ENCODE data around the gene TPX2.

The TPX2 gene

GRCh38 chr20:31759836-31760518 lies 20.9 kb downstream of the TPX2 start:
- no peak for DNase-seq (ENCODE audit: low read depth in 2 of 2)

GRCh38 chr20:31760519-31761240 lies 21.6 kb downstream of the TPX2 start:
- DNase-seq (ENCODE audit: low read depth in 2 of 2) = no peak

DNA sequence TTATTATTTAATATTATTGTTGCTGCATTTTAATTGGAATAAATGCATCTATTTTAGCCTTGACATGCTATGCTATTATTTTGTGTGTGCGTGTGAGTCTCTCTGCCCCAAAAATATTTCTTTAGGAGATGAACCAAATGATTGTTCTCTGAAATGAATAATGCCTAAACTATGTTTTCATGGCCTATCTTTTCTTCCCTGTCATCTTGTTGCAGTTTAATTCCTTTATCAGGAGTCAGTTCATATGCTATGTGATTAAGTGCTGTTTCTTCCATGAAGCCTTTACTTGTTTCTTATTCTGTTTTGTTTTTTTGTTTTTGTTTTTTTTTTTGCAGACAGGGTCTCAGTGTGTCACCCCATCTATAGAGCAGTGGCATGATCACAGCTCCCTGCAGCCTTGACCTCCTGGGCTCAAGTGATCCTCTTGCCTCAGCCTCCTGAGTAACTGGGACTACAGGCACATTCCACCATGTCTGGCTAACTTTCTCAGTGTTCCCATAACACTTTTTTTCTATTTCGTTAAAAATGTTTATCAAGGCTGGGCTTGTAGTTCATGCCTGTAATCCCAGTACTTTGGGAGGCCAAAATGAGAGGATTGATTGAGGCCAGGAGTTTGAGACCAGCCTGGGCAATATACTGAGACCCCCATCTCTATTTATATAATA lies 25.7 kb downstream of the TPX2 start:
- no peak for DNase-seq (ENCODE audit: low read depth in 2 of 2)

GRCh38 chr20:31767805-31768204 lies 28.7 kb downstream of the TPX2 start:
- DNase-seq (ENCODE audit: low read depth in 2 of 2) = no peak

GRCh38 chr20:31769681-31770080 lies 30.6 kb downstream of the TPX2 start:
- no peak for DNase-seq (ENCODE audit: low read depth in 2 of 2)

GRCh38 chr20:31770243-31770642 lies 31.2 kb downstream of the TPX2 start:
- DNase-seq (ENCODE audit: low read depth in 2 of 2) = no peak

DNA sequence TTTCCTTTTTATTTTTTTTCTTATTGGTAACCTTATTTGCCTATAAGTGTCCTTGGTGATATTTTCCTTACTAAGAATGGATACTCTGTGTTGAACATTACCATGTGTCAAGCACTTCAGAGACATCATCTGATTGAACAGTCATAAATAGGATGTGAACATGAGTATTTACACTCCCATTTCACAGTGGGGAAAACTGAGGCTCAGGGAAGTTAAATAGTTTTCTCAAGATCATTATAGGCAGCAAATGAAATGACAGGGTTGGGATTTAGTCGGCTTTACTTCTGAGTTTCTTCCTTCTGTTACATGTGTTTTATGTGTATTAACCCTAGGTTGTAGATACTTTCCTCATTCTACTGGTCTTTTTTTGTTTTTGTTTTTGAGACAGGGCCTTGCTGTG lies 35.3 kb downstream of the TPX2 start:
- no peak for DNase-seq (ENCODE audit: low read depth in 2 of 2)

GRCh38 chr20:31780839-31781238 lies 41.7 kb downstream of the TPX2 start:
- DNase-seq (ENCODE audit: low read depth in 2 of 2) = no peak

GRCh38 chr20:31781945-31782344 lies 42.9 kb downstream of the TPX2 start:
- DNase-seq (ENCODE audit: low read depth in 2 of 2) = no peak

DNA sequence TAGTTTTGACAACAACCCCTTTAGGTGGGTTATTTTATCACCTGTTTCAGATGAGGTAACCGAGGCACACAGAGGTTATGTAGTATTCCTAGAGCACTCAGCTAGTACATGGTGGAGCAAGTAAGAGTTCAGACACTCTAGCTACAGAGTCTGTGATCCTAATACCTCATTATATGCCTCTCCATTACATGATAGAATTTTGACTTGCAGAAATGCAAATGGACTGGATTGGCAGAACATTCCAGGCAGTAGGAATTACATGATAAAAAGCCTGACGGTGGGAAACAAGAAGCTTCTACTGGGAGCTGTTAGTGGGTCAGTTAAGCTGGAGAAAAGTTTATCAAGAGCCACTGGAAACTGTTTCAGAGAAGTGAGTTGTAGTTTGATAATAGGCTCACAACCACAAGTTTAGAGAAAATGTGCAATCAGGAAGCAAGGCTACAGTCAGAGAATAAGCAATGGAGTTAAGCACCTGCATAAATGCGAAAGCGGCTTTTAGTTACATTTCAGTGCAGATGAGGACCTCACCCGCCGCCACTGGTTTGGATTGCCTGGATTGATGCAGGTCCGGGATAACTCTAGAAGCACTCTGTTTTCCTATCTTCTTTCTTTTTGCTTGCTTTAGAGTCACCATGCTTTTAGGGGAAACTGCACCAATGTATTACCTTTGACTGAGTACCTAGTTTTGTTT lies 45.4 kb downstream of the TPX2 start:
- no peak for DNase-seq (ENCODE audit: low read depth in 2 of 2)

DNA sequence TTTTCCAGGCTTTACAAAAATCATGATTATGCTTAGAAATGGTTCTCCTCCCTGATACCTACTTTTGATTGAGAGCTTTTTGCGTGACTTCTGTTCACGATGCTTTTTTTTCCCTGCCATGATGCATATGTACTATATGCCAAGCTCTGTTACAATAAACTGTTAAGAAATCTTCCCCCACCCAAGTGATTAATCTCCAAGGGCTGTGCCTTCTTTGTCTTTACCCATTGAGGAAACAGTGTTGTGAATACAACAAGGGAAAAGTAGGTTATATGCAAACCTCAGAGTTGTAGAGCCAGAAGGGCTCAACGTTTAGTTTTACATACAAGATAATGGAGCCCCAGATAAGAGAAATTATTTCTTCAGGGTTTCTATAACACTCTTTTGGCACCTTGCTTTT lies 46.0 kb downstream of the TPX2 start:
- no peak for DNase-seq (ENCODE audit: low read depth in 2 of 2)

DNA sequence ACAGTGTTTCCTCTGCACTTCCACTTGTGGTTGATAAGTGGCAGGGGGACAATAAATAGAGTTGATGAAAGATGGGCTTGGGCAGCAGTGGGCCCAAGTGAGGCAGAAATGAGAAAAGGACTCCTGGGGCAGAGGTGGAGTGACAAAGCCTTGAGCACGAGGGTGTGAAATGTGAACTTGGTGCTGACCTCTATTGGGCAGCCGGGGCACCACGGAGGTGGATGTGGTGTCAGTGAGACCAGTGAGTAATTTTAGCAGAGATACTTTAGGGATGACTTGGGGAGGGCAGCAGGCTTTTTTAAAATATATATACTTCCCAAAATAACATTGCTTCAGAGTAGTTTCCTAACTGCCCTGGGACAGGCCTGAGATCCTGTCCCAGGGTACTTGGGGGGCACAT lies 49.5 kb downstream of the TPX2 start:
- no peak for DNase-seq (ENCODE audit: low read depth in 2 of 2)

DNA sequence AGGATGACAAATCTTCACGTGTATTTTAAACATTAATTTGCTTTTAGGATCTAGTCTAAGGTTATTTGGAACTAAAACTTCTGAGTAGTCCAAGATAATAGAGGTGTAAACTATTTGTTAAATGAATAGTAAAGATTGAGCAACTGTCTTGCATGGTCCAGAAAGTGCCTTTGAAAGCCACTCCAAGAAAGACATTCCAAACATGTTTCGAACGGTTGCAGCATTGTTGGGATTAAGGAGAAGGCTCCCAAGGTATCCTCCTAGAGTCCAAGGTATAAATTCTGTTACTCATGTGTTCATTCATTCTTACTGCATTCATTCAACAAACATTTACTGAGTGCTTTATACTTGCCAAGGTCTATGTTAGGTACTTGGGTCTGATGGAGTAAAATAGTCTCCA lies 51.3 kb downstream of the TPX2 start:
- DNase-seq (ENCODE audit: low read depth in 2 of 2) = no peak

GRCh38 chr20:31797364-31797763 lies 58.3 kb downstream of the TPX2 start:
- DNase-seq (ENCODE audit: low read depth in 2 of 2) = no peak

- DNase-seq (ENCODE audit: low read depth in 2 of 2) = no peak
Observed at GRCh38 chr20:31801508-31801907, 62.4 kb downstream of the TPX2 start.

DNA sequence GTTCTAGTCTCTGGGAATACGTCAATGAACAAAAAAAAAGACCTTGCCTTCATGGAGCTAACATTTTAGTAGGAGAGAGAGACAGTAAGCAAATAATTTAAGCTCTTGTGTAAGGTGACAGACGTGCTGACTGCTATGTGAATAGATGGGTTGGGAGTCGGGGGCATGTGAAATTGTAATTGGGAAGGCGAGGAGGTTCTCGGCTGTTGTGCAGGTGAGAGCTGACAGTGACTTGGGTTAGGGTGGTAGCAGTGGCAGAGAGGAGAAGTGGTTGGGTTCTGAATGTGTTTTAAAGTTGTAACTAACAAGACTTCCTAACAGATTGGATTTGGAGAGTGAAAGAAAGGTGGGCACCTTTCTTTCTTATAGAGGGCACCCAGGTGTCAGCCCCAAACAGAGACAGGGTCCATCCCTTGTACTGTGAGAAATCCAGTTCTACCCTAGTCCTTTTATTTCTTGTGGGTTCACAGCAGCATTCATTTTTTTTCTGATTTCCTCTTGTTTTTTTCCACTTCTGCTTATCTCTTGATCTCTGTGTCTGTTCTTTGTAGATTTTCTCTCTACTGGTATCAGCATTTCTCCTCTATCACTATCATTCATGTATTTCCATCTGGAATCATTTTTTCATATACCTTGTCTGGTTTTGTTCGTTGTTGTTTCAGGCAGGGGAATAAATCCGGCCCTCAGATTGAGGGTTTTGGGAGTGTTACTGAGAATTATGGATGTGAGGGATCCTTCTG lies 64.6 kb downstream of the TPX2 start:
- DNase-seq (ENCODE audit: low read depth in 2 of 2) = no peak

- no peak for DNase-seq (ENCODE audit: low read depth in 2 of 2)
Observed at GRCh38 chr20:31806564-31807355, 67.7 kb downstream of the TPX2 start.

- DNase-seq (ENCODE audit: low read depth in 2 of 2) = no peak
Observed at GRCh38 chr20:31808481-31808880, 69.4 kb downstream of the TPX2 start.

DNA sequence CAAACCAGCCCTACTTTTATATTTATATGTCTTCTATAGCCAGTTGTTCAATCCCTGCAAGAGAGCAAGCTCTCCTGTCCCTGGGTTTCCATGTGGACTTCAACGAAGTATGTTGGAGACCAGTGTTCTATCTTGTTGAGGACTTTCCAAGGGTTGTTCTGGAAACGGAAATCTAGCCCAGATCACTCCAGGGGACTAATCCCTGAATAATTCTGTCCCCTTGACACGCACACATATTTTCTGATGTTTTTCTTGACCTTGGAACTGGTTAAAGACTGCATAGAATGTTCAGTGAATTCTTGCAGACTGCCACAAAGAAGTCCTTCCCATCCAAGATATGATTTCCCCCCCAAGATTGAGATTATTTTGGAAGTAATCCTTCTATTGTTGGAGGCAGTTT lies 70.6 kb downstream of the TPX2 start:
- DNase-seq (ENCODE audit: low read depth in 2 of 2) = no peak

DNA sequence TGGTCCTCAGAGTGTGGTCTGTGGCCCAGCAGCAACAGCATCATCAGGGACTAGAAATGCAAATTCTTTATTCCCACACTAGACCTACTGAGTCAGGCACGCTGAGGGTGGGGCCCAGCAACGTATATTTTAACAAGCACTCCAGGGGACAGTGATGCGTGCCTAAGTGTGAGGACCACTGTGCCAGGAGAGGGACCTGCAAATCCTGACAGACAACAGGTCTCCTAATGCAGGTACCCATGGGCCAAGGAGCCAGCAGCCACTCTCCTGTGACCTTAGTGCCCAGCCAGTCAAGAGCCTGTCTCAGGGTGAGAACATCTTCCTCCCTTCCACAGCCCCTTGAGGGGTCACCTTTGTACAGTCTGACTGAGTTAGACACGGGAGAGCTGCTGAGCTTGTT lies 72.1 kb downstream of the TPX2 start:
- no peak for DNase-seq (ENCODE audit: low read depth in 2 of 2)
